GM18502 (cell line): Measurements from ENCODE around the gene FUT8.

Experiments used
- ATAC-seq: cut with Tn5 transposase; IDR thresholded peaks from one replicate; pipeline ENCODE4 v1.9.1; 2021; ENCODE audit warnings: mild to moderate bottlenecking; ENCODE audit not compliant: unreplicated experiment, poor library complexity

Gene FUT8

DNA sequence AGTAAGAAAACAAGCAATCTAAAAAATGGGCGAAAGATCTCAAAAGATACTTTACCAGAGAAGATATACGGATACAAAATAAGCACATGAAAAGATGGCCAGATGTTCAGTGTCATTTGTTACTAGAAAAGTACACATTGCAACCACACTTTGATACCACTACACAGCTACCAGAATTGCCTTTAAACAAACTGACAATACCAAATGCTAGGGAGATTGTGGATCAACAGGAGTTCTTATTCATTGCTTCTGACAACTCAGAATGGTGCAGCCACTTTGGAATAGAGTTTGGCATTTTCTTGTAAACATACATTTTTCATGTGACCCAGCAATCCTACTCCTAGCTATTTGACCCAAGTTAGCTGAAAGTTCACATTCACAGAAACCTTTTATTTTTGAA lies 136.3 kb downstream of the FUT8 start:
- no peak for ATAC-seq

DNA sequence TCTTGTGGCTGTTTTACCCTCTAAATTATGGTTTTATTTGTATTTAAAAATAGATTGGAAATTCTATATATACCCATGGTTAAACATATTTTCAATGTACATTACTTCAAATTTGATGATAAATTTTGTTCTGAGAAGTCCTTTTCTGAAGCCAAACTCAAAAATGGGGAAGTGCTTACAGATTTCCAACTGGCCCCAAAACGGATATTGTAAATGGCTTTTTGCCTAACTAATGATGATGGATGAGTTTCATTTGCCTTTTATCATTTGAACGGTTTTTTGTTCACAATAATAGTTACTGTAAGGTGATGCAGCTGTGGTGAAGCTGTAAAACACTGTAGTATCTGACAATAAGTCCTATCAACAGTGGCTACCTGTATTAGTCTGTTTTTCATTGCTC lies 136.9 kb downstream of the FUT8 start:
- no peak for ATAC-seq

DNA sequence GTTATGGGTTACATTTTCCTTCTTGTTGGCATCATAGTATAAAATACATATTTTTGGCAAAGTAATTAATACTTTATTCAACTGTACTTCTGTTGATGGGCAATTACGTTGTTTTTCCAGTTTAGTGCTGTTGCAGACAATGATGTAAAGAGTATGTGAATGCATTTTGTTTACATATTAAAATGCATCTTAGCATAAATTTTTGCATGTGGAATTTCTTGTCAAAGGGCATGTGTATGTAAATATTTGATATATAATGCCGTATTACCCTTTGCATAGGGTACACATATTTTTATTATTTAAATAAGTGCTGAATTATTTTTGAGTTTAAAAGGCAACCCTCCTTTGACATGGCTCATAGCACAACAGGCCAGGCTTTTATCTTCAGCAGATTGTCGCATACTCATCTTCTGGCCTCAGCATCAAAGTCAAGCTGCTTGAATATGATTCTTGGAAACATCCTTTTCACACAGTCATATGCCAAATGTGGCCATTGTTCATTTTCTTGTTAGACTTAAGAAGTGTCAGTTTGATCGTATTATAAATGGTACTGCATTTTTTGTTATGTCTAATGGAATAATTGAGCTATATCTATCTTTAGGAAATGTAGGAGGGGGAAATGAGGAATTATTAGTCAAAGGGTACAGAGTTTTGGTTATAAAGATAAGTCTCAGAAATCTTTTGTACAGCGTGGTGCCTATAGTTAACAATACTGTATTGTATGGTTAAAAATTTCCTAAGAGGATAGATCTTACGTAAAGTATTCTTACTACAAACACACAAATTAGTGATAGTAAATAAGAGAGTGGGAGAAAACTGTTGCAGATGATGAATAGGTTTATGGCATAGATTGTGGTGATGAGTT lies 138.5 kb downstream of the FUT8 start:
- ATAC-seq = no peak

DNA sequence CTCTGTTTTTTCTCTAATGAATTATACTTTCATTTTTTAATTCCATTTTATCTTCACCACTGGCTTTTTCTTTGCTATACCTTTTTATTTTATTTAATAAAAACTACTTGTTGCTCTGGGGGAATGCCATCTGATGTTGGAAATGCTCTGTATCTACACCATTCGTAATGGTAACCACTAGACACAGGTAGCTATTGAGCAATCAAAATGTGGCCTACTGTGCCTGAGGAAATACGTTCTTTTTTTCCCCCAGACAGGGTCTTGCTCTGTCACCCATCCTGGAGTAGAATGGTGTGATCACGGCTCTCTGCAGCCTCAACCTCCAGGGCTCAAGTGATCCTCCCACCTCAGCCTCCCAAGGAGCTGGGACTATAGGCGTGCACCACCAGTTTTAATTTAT lies 140.2 kb downstream of the FUT8 start:
- ATAC-seq = no peak

DNA sequence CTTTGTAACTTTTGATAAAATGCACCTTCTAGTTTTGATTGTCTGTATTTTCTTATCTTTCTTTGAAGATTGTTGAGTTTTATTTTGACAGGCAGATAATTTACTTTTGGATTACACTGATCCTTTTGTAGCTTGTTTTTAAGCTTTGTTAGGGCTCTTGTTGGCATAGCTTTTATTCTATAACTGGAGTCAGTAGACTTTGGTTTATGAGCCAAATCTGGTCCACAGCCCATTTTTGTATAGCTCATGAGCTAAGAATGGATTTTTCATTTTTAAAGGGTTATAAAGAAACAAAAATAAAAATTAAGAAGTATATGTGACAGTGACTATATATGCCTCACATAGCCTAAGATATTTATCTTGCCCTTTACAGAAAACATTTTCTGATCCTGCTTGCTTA lies 142.3 kb downstream of the FUT8 start:
- ATAC-seq = no peak

DNA sequence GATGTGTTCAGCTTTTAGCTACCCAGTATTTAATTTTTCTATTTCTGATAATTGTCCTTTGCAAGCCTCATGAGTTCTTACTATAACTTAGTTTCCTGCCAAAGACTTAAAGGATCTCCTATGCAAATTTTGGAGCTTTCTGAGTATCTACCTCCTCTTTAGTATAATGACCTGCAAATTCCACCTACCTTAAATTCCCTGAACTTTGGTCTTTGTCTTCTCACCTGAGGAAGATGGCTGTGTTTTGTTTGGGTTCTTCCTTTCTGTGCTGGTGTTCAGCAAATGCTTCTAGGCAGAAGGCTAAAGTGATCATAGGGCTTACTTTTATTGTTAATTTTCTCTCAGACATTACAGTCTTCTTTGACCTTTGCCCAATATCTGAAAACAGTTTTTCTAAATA lies 142.8 kb downstream of the FUT8 start:
- ATAC-seq = no peak

DNA sequence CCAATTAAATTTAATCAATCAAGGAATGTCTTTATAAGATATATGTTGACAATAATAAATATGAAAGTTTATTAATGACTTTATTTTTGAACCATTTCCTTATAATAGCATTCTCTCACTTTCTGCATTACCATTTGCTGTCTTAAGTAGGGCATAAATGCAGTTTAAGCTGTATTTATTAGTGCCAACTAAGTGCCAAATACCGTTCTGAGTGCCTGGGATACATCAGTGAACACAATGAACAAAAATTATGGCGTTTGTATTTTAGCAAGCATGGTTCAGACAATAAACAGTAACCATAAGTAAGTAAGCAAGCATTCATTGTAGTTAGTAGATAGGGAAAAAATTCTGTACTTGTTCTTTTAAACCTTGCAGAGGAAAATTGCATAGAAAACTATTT lies 145.8 kb downstream of the FUT8 start:
- ATAC-seq = no peak

DNA sequence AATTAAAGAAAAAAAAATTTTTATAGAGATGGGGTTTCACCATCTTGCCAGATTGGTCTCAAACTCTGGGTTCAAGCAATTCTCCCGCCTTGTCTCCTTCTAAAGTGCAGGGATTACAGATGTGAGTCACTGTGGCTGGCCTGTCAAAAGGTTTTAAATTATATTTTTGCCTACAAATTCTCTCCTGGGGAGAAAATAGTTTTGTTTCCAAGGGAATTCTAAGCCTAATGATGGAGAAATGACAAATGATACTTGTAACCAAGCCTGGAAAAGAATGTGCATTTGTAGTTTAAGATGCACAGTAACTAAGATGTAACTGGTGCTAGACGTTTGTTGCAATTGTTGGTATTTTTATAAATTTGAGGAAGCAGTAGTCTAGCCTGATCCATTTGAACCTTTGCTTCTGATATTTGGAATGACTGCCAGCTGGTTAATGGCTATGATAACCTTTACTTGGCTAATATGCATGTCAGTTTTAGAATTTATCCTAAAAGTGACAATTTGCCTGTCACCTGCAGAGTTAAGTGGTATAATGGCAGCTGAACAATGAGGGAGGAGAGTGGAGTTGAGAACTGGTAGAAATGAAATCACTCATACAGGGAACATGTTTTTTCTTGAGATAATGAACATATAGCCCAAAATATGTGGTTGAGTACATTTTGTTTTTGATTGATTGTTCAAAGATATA lies 148.0 kb downstream of the FUT8 start:
- ATAC-seq = no peak

DNA sequence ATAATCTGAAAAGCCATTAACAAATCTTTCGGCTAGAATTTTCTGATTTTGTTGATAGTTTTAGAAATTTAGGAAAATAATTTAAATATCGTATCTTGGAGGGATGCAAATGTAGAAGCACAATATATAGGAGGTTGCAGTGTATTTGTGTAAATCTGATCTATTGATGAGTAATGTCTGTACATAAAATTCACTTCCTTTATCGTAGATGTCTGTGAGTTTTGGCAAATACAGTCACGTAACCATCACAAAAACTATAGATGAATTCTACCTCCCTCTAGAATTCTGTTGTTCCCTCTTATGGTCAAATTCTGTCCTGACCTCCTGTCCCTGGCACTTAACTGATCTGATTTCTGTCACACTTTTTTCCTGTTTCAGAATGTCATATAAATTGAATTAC lies 151.8 kb downstream of the FUT8 start:
- ATAC-seq = no peak

DNA sequence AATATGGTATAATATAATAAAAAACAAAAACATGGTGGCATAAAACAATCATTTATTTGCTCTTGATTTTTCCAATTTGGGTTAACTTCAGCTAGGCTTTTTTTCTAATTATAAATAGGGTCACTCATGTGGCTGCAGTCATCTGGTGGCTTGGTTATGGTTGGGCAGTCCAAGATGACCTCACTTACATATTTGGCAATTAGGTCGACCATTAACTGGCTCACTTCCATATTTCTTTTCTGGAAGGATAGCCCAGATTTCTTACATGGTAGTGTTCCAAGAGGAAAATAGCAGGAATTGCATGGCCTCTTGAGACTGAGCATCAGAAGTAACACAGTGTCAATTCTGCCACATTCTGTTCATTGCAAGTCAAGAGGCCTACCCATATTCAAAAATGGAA lies 153.4 kb downstream of the FUT8 start:
- no peak for ATAC-seq

DNA sequence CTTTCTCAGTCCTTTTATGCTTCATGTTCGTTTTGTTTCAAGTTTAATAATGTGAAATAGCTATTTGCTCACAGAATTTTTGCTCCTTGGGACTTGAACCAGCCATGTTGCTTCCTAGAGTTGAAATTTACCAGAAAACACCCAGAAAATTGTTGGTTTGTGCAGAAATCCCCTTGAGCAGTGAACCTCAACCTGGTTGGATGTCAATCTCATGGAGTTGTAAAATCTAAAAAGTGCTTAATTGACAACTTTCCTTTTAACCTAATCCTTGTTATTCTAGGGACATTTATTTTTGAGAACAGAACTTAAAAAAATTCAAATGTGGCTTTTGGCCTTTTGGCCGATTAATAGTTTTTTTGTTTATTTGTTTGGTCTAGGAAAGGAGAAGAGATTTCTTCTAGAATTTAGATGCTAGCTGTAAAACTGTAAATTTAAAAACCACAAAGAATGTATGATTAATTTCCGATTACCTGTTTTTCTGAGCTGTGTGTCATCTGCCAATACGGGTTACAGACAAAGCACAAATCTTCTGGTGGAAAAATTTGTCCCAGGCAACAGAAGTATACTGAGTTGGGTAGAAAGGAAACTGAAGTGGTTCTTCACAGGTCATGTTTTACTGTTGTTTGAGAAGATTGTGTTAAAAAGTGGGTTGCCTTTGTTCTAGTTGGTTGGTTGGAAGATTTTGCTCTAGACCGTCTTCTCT lies 154.4 kb downstream of the FUT8 start:
- no peak for ATAC-seq

DNA sequence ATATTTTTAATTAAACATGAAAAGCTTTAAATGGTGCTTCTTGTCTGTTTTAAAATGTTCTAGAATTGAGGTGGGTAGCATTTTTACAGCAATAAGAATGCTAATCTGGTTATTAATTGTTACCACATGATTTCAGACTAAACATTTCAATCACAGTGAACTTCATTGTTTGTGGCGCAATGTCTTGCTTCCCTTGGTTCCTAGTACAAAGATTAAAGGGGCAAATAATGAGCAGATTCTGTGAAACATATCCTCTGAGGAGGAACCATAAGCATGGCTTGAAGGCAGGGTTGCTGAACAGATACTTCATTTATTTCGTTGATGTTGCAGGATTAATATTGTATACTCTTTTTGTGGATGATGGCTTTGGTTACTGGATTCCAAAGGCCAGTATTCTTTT lies 162.1 kb downstream of the FUT8 start:
- no peak for ATAC-seq

DNA sequence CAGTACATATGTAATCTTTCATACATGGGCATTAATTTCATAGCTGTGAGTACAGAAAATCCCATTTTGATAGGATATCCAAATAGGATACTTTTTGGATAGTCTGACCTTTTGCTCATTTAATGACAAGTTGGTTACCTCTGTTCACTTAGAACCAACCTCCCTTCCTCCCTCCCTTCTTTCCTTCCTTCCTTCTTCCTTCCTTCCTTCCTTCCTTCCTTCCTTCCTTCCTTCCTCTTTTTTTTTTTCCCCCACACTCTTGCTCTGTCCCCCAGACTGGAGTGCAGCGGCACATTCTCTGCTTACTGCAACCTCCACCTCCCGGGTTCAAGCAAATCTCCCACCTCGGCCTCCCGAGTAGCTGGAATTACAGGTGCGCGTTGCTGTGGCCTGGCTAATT lies 162.9 kb downstream of the FUT8 start:
- ATAC-seq = no peak

DNA sequence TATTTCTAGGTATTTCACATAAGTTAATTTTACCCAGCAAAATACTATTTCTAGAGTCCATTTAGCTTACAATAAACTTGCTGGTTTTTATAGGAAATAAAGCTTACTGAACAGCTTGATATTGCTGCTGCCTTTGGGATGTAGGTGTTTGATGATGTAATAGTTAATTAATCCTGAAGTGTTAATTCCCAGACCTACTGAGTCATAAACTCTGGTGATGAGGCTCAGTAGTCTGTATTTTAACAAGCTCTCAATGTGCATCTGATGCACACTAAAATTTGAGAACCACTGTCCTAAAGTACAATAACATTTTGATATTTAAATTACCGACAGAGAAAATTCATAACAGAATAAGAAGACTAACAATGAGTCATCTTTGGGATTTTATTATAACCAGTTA lies 168.4 kb downstream of the FUT8 start:
- no peak for ATAC-seq

DNA sequence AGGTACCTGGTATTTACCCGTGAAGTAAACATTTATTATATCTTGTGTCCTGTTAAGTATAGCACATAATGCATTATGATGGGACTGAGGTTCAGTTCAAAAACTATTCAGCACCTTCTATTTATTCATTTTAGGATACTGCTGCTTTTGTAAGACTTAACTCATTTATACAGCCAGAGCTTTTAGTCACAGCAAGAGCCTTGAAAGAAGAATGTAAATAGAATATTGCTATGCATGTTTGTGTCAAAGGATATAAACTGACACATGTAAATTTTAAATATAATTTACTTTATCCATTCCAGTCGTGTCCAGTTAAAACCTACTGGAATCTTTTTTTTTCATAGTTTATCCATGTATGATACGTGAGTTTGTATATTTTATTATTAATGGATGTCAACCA lies 168.8 kb downstream of the FUT8 start:
- ATAC-seq = no peak

DNA sequence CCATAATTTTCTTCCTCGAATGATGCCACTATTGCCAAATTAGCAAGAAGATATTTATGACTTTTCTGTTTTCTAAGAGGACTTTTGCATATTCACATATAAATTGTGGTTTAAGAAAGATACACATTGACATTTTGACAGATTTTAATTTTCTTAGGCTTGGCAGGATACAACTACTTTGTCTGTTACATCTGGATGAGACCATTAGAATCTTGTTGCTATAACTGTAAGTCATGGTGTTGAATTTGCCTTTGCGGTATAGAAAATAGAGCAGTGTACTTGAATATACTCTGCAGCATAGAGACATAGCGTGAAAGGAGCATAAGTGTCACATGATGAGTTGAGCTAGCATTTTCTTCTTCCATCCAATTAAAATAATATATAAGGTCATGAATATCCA lies 169.3 kb downstream of the FUT8 start:
- no peak for ATAC-seq

DNA sequence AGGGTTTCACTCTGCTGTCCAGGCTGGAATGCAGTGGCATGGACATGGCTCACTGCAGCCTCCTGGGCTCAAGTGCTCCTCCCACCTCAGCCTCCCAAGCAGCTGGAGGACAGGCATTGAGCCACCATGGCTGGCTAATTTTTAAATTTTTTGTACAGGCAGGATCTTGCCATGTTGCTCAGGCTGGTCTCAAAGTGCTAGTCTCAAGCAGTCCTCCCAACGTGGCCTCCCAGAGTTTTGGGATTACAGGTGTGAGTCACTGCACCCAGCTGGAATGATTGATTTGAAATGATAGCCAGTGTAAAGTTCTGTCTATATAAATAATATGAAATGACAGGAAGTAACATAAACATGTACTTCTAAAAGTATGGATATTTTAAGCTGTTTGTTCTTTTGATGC lies 172.7 kb downstream of the FUT8 start:
- ATAC-seq = no peak

DNA sequence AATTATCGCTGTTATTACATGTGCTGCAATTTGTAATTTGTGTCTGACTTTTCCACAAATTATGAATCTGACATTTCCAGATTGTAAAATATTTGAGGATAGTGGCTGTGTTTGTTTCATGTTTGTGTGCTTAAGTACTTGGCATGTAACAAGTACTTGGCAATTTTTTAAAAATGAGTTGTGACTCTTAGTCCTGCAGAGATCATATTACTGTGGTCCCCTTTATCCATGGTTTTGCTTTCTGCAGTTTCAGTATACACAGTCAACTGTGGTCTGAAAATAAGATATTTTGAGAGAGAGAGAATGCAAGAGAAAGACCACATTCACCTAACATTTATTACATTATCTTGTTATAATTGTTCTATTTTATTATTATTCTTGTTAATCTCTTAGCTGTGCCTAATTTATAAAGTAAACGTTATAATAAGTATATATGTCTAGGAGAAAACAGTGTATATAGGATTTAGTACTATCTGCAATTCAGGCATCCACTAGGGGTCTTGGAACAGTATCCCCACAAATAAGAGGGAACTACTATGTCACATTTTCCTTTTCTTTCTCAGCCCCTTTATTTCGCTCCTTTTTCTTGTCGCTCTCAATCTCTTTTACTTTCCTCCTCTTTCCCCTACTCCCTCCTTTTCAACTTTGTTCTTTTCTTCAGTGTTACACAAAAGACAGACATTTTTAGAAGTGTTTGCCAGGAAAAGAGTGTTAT lies 176.1 kb downstream of the FUT8 start:
- no peak for ATAC-seq

DNA sequence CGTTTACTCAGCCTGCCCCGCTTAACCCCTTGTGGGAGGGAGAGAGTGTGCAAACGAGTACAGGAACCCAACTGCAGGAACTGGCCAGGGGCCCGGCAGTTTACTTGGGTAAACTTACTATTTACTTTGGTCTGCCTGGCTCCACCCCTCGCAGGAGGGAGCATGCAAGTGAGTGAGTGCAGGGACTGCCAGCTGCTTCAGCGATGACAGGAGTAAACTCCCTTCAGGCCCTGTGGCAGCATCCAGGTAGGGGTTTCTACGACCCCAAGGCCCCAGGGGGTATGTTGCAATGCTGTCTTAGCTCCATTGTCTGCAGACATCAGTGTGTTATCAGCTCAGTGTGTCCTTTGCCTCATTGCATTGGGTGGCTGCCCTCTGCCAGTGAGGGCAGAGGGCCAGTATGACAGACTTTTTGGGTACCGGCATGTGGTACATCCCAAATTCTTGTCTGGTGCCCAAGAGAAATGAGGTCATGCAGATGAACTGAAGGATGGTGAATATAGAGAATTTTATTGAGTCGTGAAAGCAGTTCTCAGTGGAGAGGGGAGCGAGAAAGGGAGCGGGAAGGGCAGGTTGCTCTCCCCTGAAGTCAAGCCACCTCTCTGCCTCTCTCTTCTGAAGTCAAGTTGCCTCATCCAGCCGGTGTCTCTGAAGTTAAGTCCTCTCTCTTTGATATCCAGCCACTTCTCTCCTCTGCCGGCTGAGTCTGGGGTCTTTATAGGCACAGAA lies 181.8 kb downstream of the FUT8 start:
- ATAC-seq = no peak

DNA sequence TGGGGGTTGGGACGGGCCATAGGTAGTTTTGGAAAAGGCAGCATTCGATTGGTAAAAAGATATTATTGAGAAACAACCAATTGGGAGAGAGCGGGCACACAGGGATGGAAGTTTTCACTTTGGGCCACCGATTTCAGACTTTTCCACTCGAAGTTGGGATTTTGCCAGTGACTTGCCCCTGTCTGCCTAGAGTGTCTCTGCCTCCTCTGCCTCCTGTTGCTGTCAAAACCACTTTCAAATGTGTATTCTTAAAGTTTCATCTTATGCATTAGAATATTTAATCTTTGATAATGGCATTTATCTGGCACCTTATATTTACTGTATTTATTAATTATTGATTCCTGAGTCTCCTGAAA lies 182.3 kb downstream of the FUT8 start:
- ATAC-seq = no peak
